ENCODE results near the gene NCAPG.
"Not testable (repeated sequence)": the region's sequence is repeated elsewhere in the genome, so short reads cannot be mapped to it uniquely, and the experiment has no call there.

Gene NCAPG

DNA sequence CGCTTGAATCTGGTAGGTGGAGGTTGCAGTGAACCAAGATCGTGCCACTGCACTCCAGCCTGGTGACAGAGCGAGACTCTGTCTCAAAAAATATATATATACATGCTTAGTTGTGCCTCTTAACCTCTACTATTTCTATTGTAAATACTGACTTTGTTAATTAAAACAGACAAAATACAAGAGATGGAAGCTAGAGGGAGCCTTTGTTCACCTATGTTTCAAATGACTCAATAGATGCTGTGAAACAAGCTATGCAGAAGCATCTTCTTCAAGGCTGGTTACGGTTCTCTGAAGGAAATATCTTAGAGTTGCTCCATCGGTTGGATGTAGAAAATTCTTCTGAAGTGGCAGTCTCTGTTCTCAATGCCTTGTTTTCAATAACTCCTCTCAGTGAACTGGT is 6.2 kb downstream of the NCAPG start:
- Histone ChIP-seq H3K4me1 (ENCODE audit: control insufficient read depth in 1 of 2, insufficient read depth in 2 of 2, low read length in 2 of 2) (peaks cover 0 to 7% of the 10 kb centered on the region in 2 donors), H3K27ac (ENCODE audit: low read depth, low read length) (no peak overlapping the region), H3K9me3 (ENCODE audit: control insufficient read depth in 1 of 2, low read length in 2 of 2) (no peaks in the 10 kb centered on the region), H3K4me3 (ENCODE audit: low read depth in 1 of 2, low read length in 2 of 2) (no peak overlapping the region), H3K36me3 (ENCODE audit: control insufficient read depth in 1 of 2, insufficient read depth in 2 of 2, low read length in 2 of 2) (no peaks in the 10 kb centered on the region), H3K9ac (ENCODE audit: low read depth in 1 of 2, low read length in 2 of 2) (no peak overlapping the region), H3K27me3 (ENCODE audit: control insufficient read depth in 1 of 2, insufficient read depth in 2 of 2, low read length in 2 of 2) (no peaks in the 10 kb centered on the region)

DNA sequence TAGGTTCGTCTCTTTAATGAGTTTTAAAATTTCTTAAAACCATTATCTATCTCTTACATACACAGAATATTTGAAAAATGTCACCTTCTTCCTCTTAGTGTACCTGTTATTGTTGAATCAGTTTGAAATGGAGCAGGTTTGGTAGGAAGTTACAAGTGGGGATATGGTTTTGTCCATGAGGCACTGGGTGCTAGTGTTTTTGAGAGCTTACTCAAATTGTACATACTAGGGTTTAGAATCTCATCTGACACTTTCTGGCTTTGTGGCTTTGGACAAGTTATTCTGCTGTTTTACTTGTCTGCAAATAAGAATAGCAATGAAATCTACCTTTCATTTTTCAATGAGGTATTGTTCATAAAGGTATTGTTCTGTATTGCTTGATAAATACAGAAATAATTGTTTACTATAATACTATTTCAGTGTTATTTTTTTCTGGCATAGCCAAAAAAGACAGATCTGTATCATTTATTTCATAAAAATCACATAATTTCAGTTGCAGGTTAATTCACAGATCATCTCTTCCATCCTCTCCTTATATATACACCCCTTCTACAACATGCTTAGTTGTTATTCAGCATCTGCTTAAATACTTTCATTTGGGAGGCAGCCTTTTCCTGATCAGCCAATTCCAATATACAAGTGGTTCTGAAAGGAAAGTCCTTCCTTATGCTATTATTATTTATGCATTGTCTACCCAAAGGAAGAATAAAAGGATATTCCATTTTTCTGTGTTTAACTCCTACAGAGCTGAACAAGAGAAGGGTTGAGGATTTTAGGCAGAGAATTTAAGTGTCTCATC is 13.3 kb downstream of the NCAPG start:
- H3K27me3 ChIP-seq (ENCODE audit: control insufficient read depth in 1 of 2, insufficient read depth in 2 of 2, low read length in 2 of 2): no peaks in the 10 kb centered on the region
- no peaks in the 10 kb centered on the region for H3K36me3 ChIP-seq (ENCODE audit: control insufficient read depth in 1 of 2, insufficient read depth in 2 of 2, low read length in 2 of 2)

DNA sequence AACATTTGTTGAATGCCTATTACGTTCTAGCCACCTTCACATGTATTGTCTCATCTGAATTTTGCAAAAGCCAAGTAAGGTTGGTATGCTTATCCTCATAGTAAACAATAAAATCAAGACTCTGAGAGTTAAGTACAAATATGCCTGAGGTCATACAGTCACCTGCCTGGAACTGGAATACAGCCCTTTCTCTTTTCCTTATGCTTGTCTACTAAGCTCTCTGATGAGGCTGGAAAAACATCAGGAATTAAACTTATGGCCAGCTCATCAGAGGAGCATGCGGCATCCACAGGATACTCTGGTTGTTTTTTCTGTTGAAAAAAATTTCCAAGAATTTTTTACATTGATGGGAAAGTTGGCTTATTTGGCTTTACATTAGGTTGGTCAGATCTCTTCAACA is 35.5 kb downstream of the NCAPG start:
- Histone ChIP-seq H3K4me1 (ENCODE audit: control insufficient read depth in 1 of 2, insufficient read depth in 2 of 2, low read length in 2 of 2) (no peaks in the 10 kb centered on the region), H3K27me3 (ENCODE audit: control insufficient read depth in 1 of 2, insufficient read depth in 2 of 2, low read length in 2 of 2) (no peaks in the 10 kb centered on the region), H3K9ac (ENCODE audit: low read depth in 1 of 2, low read length in 2 of 2) (no peak overlapping the region), H3K27ac (ENCODE audit: low read depth, low read length) (no peak overlapping the region), H3K9me3 (ENCODE audit: control insufficient read depth in 1 of 2, low read length in 2 of 2) (no peaks in the 10 kb centered on the region), H3K36me3 (ENCODE audit: control insufficient read depth in 1 of 2, insufficient read depth in 2 of 2, low read length in 2 of 2) (peaks cover 0 to 6% of the 10 kb centered on the region in 2 donors), H3K4me3 (ENCODE audit: low read depth in 1 of 2, low read length in 2 of 2) (no peak overlapping the region)

More for the DNA sequence above, 13.3 kb downstream of the NCAPG start:
- Histone ChIP-seq H3K9me3 (ENCODE audit: control insufficient read depth in 1 of 2, low read length in 2 of 2) (no peaks in the 10 kb centered on the region), H3K27ac (ENCODE audit: low read depth, low read length) (no peak overlapping the region), H3K4me3 (ENCODE audit: low read depth in 1 of 2, low read length in 2 of 2) (no peak overlapping the region), H3K9ac (ENCODE audit: low read depth in 1 of 2, low read length in 2 of 2) (no peak overlapping the region), H3K4me1 (ENCODE audit: control insufficient read depth in 1 of 2, insufficient read depth in 2 of 2, low read length in 2 of 2) (no peaks in the 10 kb centered on the region)

DNA sequence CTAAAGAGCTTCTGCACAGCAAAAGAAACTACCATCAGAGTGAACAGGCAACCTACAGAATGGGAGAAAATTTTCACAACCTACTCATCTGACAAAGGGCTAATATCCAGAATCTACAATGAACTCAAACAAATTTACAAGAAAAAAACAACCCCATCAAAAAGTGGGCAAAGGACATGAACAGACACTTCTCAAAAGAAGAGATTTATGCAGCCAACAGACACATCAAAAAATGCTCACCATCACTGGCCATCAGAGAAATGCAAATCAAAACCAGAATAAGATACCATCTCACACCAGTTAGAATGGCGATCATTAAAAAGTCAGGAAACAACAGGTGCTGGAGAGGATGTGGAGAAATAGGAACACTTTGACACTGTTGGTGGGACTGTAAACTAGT is 39.5 kb downstream of the NCAPG start:
- H3K27ac ChIP-seq (ENCODE audit: low read depth, low read length); H3K4me3 ChIP-seq (ENCODE audit: low read depth in 1 of 2, low read length in 2 of 2); H3K36me3 ChIP-seq (ENCODE audit: control insufficient read depth in 1 of 2, insufficient read depth in 2 of 2, low read length in 2 of 2); H3K9me3 ChIP-seq (ENCODE audit: control insufficient read depth in 1 of 2, low read length in 2 of 2); H3K4me1 ChIP-seq (ENCODE audit: control insufficient read depth in 1 of 2, insufficient read depth in 2 of 2, low read length in 2 of 2); H3K9ac ChIP-seq (ENCODE audit: low read depth in 1 of 2, low read length in 2 of 2); H3K27me3 ChIP-seq (ENCODE audit: control insufficient read depth in 1 of 2, insufficient read depth in 2 of 2, low read length in 2 of 2): not testable (repeated sequence)

DNA sequence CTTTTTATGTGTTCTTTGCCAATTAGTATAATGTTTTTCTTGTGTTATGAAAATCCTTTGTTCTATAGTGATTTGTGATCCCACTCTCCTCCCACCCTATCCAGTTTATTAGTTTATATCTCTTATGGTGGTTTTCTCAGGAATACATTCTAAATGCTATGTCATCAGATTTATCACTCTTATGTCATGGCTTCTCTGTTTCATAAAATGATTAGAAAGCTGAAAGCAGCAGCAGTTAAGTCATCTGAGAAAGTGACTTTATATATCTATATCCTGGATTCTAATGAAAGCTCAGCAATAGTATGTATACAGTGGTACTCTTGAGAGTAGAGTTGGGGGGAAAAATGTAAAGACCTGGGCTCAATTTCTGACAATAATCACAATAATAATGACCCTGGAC is 41.2 kb downstream of the NCAPG start:
- Histone ChIP-seq H3K4me1 (ENCODE audit: control insufficient read depth in 1 of 2, insufficient read depth in 2 of 2, low read length in 2 of 2) (no peaks in the 10 kb centered on the region), H3K9ac (ENCODE audit: low read depth in 1 of 2, low read length in 2 of 2) (no peak overlapping the region), H3K4me3 (ENCODE audit: low read depth in 1 of 2, low read length in 2 of 2) (no peak overlapping the region), H3K9me3 (ENCODE audit: control insufficient read depth in 1 of 2, low read length in 2 of 2) (no peaks in the 10 kb centered on the region), H3K36me3 (ENCODE audit: control insufficient read depth in 1 of 2, insufficient read depth in 2 of 2, low read length in 2 of 2) (no peaks in the 10 kb centered on the region), H3K27ac (ENCODE audit: low read depth, low read length) (no peak overlapping the region), H3K27me3 (ENCODE audit: control insufficient read depth in 1 of 2, insufficient read depth in 2 of 2, low read length in 2 of 2) (no peaks in the 10 kb centered on the region)

DNA sequence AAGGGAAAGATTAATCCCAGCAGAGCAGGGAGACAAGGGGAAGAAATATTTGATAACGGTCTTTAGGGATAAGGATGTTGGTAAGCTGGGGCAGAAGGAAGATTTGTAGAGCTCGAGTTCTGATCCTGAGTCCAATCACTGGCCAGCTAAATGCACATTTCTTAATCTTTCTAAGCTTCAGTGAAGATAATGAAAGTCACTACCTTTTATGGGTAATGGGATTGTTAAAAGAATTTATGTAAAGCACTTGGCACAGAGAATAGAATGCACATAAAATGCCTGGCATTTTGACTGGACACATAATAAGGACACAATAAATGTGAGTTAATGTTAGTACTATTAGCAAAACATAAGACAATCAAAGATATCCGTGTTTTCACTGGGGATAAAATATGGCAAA is 43.3 kb downstream of the NCAPG start:
- Histone ChIP-seq H3K27ac (ENCODE audit: low read depth, low read length) (no peak overlapping the region), H3K9me3 (ENCODE audit: control insufficient read depth in 1 of 2, low read length in 2 of 2) (no peaks in the 10 kb centered on the region), H3K4me3 (ENCODE audit: low read depth in 1 of 2, low read length in 2 of 2) (no peak overlapping the region), H3K36me3 (ENCODE audit: control insufficient read depth in 1 of 2, insufficient read depth in 2 of 2, low read length in 2 of 2) (peaks cover 0 to 2% of the 10 kb centered on the region in 2 donors), H3K9ac (ENCODE audit: low read depth in 1 of 2, low read length in 2 of 2) (no peak overlapping the region), H3K27me3 (ENCODE audit: control insufficient read depth in 1 of 2, insufficient read depth in 2 of 2, low read length in 2 of 2) (no peaks in the 10 kb centered on the region), H3K4me1 (ENCODE audit: control insufficient read depth in 1 of 2, insufficient read depth in 2 of 2, low read length in 2 of 2) (no peaks in the 10 kb centered on the region)

DNA sequence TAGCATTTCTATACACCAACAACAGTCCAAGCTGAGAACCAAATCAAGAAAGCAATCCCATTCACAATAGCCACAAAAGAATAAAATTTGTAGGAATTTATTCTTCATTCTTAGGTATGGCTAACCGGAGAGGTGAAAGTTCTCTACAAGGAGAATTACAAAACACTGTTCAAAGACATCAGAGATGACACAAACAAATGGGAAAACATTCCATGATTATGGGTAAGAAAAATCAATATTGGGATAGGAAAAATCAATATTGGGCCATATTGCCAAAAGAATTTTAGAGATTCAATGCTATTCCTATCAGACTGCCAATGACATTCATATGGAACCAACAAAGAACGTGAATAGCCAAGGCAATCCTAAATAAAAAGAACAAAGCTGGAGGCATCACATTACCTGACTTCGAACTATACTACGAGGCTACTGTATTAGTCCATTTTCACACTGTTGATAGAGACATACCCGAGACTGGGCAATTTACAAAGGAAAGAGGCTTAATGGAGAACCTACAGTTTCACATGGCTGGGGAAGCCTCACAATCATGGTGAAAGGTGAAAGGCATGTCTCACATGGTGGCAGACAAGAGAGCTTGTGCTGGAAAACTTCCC is 49.1 kb downstream of the NCAPG start:
- H3K27me3 ChIP-seq (ENCODE audit: control insufficient read depth in 1 of 2, insufficient read depth in 2 of 2, low read length in 2 of 2): no peaks in the 10 kb centered on the region
- no peak overlapping the region for H3K27ac ChIP-seq (ENCODE audit: low read depth, low read length)
- no peaks in the 10 kb centered on the region for H3K4me1 ChIP-seq (ENCODE audit: control insufficient read depth in 1 of 2, insufficient read depth in 2 of 2, low read length in 2 of 2)
- no peak overlapping the region for H3K9ac ChIP-seq (ENCODE audit: low read depth in 1 of 2, low read length in 2 of 2)
- peaks cover 0 to 9% of the 10 kb centered on the region in 2 donors for H3K9me3 ChIP-seq (ENCODE audit: control insufficient read depth in 1 of 2, low read length in 2 of 2)
- no peak overlapping the region for H3K4me3 ChIP-seq (ENCODE audit: low read depth in 1 of 2, low read length in 2 of 2)
- H3K36me3 ChIP-seq (ENCODE audit: control insufficient read depth in 1 of 2, insufficient read depth in 2 of 2, low read length in 2 of 2): peaks cover 0 to 2% of the 10 kb centered on the region in 2 donors

DNA sequence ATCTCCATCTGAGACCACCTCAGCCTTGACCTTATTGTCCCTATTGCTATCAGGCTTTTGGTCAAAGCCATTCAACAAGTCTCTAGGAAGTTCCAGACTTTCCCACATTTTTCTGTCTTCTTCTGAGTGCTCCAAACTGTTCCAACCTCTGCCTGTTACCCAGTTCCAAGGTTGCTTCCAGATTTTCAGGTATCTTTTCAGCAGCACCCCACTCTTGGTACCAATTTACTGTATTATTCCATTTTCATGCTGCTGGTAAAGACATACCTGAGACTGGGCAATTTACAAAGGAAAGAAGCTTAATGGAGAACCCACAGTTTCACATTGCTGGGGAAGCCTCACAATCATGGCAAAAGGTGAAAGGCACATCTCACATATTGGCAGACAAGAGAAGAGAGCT is 51.1 kb downstream of the NCAPG start:
- H3K4me1 ChIP-seq (ENCODE audit: control insufficient read depth in 1 of 2, insufficient read depth in 2 of 2, low read length in 2 of 2): not testable (repeated sequence)

DNA sequence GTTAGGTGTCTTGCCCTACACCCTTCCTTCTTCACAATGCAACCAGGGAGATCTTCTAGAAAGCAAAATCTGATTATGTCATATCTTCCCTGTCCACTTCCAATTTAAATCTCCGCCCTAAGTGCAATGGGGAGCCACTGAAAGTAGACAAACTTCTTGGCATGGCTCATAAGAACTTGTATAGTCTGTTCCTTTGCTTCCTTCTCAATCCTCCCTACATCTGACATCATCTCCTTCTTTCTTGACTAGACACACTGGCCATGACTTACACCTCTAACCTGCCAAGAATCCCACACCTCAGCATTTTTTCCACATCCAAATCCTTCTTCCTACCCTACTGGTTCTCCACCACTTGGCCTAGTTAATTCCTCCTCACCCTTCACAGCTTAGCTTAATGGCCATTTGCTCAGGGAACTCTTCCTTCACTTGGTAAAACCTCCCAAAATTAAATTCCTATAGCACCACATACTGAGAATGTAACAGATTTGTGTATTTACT is 55.1 kb downstream of the NCAPG start:
- Histone ChIP-seq H3K27ac (ENCODE audit: low read depth, low read length) (no peak overlapping the region), H3K27me3 (ENCODE audit: control insufficient read depth in 1 of 2, insufficient read depth in 2 of 2, low read length in 2 of 2) (no peaks in the 10 kb centered on the region), H3K4me3 (ENCODE audit: low read depth in 1 of 2, low read length in 2 of 2) (no peak overlapping the region), H3K4me1 (ENCODE audit: control insufficient read depth in 1 of 2, insufficient read depth in 2 of 2, low read length in 2 of 2) (no peaks in the 10 kb centered on the region), H3K9me3 (ENCODE audit: control insufficient read depth in 1 of 2, low read length in 2 of 2) (peaks cover 0 to 9% of the 10 kb centered on the region in 2 donors), H3K9ac (ENCODE audit: low read depth in 1 of 2, low read length in 2 of 2) (no peak overlapping the region), H3K36me3 (ENCODE audit: control insufficient read depth in 1 of 2, insufficient read depth in 2 of 2, low read length in 2 of 2) (no peaks in the 10 kb centered on the region)

More for the DNA sequence above, 51.1 kb downstream of the NCAPG start:
- not testable (repeated sequence) for H3K4me3 ChIP-seq (ENCODE audit: low read depth in 1 of 2, low read length in 2 of 2); H3K27ac ChIP-seq (ENCODE audit: low read depth, low read length); H3K9ac ChIP-seq (ENCODE audit: low read depth in 1 of 2, low read length in 2 of 2); H3K36me3 ChIP-seq (ENCODE audit: control insufficient read depth in 1 of 2, insufficient read depth in 2 of 2, low read length in 2 of 2); H3K27me3 ChIP-seq (ENCODE audit: control insufficient read depth in 1 of 2, insufficient read depth in 2 of 2, low read length in 2 of 2); H3K9me3 ChIP-seq (ENCODE audit: control insufficient read depth in 1 of 2, low read length in 2 of 2)

DNA sequence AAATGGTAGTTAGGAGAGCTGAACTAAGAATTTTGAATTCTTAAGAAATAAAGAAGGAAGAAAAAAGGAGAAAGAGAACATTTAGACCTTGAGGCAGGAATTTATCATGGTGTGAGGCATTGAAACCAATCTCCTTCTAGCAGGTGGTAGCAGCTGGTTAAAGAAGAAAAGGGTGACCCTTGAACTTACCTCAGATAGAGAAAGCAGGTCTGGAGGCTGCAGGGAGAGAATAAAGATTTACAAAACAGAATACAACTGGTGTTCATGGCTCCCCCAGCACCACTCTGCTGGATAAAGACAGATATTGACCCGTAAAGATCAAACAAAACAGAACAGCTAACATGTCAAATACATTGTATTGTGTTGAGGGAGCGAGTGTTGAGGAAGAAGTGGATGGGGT is 56.0 kb downstream of the NCAPG start:
- H3K27me3 ChIP-seq (ENCODE audit: control insufficient read depth in 1 of 2, insufficient read depth in 2 of 2, low read length in 2 of 2): no peaks in the 10 kb centered on the region
- no peaks in the 10 kb centered on the region for H3K4me1 ChIP-seq (ENCODE audit: control insufficient read depth in 1 of 2, insufficient read depth in 2 of 2, low read length in 2 of 2)
- H3K9me3 ChIP-seq (ENCODE audit: control insufficient read depth in 1 of 2, low read length in 2 of 2): peaks cover 0 to 6% of the 10 kb centered on the region in 2 donors
- no peaks in the 10 kb centered on the region for H3K36me3 ChIP-seq (ENCODE audit: control insufficient read depth in 1 of 2, insufficient read depth in 2 of 2, low read length in 2 of 2)
- no peak overlapping the region for H3K9ac ChIP-seq (ENCODE audit: low read depth in 1 of 2, low read length in 2 of 2)
- H3K27ac ChIP-seq (ENCODE audit: low read depth, low read length): no peak overlapping the region
- no peak overlapping the region for H3K4me3 ChIP-seq (ENCODE audit: low read depth in 1 of 2, low read length in 2 of 2)

All from duodenal mucosa (tissue), 2 donors.